Measurements from ENCODE around the gene PIP5K1B.

DNA sequence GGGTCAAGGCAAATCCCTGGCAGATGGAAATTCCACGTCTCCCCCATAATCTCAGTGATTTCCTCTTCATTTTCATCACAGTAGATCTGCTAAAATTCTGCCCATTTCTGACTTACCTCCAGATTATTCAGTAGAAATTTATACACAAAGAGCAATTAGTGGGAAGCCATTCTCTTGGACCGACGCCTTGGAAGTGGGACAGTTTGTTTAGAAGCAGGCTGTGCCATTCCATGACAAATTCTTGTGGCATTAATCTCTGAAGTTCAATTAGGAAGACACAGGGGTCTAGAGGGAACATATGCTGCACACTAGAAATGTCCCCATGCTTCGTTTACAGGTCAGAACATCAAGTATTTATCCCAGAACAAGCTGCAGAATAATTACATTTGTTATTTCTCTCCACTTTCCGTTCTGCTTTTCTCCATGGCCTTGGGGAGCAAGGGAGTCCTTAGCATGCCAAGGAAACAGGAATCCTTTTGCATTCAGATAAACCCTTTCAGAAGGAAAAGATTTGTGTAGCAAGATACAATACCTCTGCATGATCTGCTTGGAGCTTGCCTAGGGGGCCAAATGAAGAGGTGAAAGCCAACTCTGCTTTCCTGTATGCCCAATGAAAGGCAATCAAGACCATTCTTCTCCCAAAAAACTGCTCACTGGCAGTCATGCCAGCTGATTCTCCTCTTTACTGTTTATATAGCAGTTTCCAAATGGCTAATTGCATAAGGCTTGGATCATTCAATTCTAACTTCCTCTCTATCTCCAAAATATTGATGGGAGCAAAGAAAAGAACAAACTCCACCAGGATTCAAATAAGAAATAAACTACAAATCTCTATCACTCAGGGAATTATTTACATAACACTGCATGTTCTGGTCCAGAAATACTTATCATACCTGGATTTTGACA lies 311.4 kb downstream of the PIP5K1B start:
- TF ChIP-seq EZH2 (IDR thresholded peaks at IDR 0.05; ENCODE audit: borderline replicate concordance, insufficient read depth, low read depth, low read length, poor library complexity, severe bottlenecking) = no peak
- no peak for TF ChIP-seq CTCF (IDR thresholded peaks at IDR 0.05)

Measured in B cell (primary cell).